ENCODE results near the gene ELF2. TPM values are rescaled to one million over a fixed set of nuclear protein-coding genes. Genes with fewer than 3 reads are reported as not detected.

Gene ELF2
- total RNA-seq, 2 experiments from 2014 or later, result 34.3 to 36.3 TPM

DNA sequence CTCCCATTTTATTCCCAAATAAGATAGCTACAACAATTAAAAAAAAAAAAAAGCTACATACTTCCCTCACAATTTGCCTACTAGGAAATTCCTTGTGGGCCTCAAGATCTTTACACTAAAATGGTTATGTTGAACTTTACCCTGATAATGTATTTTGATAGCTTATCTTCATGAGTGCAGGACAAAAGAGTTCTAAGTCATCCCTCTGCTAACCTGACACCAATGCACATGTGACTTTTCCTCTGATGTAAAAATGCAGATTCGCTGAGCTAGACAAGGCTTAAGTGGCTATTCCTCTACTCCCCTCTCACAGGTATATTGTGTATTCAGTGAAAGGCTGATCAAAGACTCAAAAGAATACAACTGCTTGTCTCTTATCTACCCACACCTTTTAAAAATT lies 22.5 kb downstream of the ELF2 start:
- DNase-seq, result no peak
- ChIA-PET CTCF (no interaction called here), POLR2A (no interaction called here)
- no peaks in the 10 kb centered on the region for H3K4me1 Mint-ChIP-seq (ENCODE audit: low read depth)
- H3K4me3 Mint-ChIP-seq, result no peak overlapping the region
- H3K36me3 Mint-ChIP-seq (ENCODE audit: low read depth), result no peaks in the 10 kb centered on the region
- H3K9me3 Mint-ChIP-seq (ENCODE audit: insufficient read depth), result no peaks in the 10 kb centered on the region
- ATAC-seq, result no peak
- H3K27ac Mint-ChIP-seq, result no peak overlapping the region
- peaks cover 8% of the 10 kb centered on the region for H3K27me3 Mint-ChIP-seq (ENCODE audit: low read depth)

DNA sequence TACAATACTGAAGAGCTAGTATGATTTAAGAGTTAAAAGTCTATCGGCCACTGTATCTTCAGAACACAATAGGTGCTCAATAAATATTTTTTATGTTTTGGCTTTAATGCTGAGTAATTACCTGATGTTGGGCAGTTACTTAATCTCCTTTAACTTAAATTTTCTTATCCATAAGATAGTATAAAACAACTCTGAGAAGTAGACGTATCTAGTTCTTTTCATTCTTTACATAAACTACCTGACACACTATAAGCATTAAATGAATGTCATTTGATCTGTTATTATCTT lies 22.9 kb downstream of the ELF2 start:
- H3K27ac Mint-ChIP-seq, result no peak overlapping the region
- POLR2A ChIA-PET, result no interaction called here
- H3K4me1 Mint-ChIP-seq (ENCODE audit: low read depth), result no peaks in the 10 kb centered on the region
- no peak overlapping the region for H3K4me3 Mint-ChIP-seq
- no peaks in the 10 kb centered on the region for H3K9me3 Mint-ChIP-seq (ENCODE audit: insufficient read depth)
- peaks cover 8% of the 10 kb centered on the region for H3K27me3 Mint-ChIP-seq (ENCODE audit: low read depth)
- CTCF ChIA-PET, result interaction anchor here (1.0 kb wide), 1 partner anchor 124 kb away, joined by 3 read pairs; no protein-coding TSS in a partner anchor
- DNase-seq, result no peak
- no peak for ATAC-seq
- no peaks in the 10 kb centered on the region for H3K36me3 Mint-ChIP-seq (ENCODE audit: low read depth)

DNA sequence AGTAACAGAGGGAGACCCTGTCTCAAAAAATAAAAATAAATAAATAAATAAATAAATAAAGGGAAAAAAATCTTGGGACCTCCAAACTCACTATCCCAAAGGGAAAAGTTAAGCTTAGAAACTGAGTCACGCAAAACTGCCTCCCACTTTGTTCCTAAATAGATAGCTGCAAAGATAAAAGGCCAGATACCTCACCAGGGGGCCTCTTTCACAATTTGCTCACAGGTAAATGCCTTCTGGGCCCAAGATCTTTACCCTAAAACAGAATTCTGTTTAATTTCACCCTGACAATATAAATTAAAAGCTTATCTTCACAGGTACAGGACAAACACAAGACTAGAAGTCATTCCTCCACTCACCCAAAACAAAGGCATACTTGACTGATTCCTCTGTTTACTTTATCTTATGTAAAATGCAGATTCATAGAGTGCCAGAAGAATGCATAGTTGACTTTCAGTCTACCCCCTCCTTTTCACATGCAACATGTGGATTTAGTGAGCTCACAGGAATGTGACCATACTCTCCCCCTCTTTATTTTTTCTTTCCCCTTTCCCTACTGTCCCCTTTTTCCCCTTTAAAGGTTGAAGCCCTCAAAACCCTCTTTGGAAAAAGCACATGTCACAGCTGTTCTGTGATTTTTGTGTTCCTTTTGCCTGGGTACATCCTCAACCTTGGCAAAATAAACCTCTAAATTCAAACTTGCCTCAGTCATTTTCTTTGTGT lies 23.4 kb downstream of the ELF2 start:
- ChIA-PET CTCF (interaction anchor here (1.0 kb wide), 1 partner anchor 123 kb away, joined by 3 read pairs; no protein-coding TSS in a partner anchor), POLR2A (no interaction called here)
- ATAC-seq (no peak), DNase-seq (no peak)
- H3K9me3 Mint-ChIP-seq (ENCODE audit: insufficient read depth), result no peaks in the 10 kb centered on the region
- no peak overlapping the region for H3K4me3 Mint-ChIP-seq
- peaks cover 8% of the 10 kb centered on the region for H3K27me3 Mint-ChIP-seq (ENCODE audit: low read depth)
- no peak overlapping the region for H3K27ac Mint-ChIP-seq
- no peaks in the 10 kb centered on the region for H3K36me3 Mint-ChIP-seq (ENCODE audit: low read depth)
- no peaks in the 10 kb centered on the region for H3K4me1 Mint-ChIP-seq (ENCODE audit: low read depth)

DNA sequence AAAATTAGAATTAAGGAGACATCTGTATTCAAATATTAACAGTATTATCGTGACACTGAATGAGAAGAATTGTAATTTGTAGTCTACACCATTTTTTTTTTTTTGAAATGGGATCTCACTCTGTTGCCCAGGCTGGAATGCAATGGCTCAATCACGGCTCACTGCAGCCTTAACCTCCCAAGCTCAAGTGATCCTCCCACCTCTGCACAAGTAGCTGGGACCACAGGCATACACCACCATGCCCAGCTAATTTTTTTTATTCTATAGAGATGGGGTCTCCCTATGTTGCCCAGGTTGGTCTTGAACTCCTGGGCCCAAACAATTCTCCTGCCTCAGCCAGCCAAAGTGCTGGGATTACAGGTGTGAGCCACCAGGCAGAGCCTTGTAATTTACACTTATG lies 24.8 kb downstream of the ELF2 start:
- DNase-seq, result no peak
- H3K9me3 Mint-ChIP-seq (ENCODE audit: insufficient read depth), result no peaks in the 10 kb centered on the region
- POLR2A ChIA-PET, result no interaction called here
- no peak overlapping the region for H3K4me3 Mint-ChIP-seq
- H3K27ac Mint-ChIP-seq, result no peak overlapping the region
- CTCF ChIA-PET, result no interaction called here
- ATAC-seq, result no peak
- no peaks in the 10 kb centered on the region for H3K4me1 Mint-ChIP-seq (ENCODE audit: low read depth)
- H3K27me3 Mint-ChIP-seq (ENCODE audit: low read depth), result peaks cover 8% of the 10 kb centered on the region
- H3K36me3 Mint-ChIP-seq (ENCODE audit: low read depth), result peaks cover 1% of the 10 kb centered on the region

DNA sequence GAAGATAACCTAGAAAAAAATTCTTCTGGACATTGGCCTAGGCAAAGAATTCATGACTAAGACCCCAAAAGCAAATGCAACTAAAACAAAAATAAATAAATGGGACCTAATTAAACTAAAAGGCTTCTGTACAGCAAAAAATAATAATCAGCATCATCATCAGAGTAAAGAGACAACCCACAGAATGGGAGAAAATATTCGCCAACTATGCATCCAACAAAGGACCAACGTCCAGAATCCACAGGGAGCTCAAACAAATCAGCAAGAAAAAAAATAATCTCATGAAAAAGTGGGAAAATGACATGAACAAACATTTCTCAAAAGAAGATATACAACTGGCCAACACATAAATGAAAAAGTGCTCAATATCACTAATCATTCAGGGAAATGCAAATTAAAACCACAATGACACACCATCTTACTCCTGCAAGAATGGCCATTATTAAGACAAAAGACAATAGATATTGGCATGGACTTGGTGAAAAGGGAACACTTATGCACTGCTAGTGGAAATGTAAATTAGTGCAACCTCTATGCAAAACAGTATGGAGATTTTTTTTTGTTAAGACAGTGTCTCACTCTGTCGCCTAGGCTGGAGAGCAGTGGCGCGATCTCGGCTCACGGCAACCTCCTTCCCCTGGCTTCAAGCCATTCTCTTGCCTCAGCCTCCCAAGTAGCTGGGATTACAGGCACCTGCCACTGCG lies 29.9 kb downstream of the ELF2 start:
- Mint-ChIP-seq H3K9me3 (ENCODE audit: insufficient read depth) (peaks cover 11% of the 10 kb centered on the region), H3K27ac (no peak overlapping the region), H3K4me1 (ENCODE audit: low read depth) (peaks cover 9% of the 10 kb centered on the region), H3K4me3 (no peak overlapping the region), H3K36me3 (ENCODE audit: low read depth) (peaks cover 12% of the 10 kb centered on the region), H3K27me3 (ENCODE audit: low read depth) (no peaks in the 10 kb centered on the region)
- no peak for DNase-seq
- ChIA-PET POLR2A (no interaction called here), CTCF (no interaction called here)
- ATAC-seq, result no peak

DNA sequence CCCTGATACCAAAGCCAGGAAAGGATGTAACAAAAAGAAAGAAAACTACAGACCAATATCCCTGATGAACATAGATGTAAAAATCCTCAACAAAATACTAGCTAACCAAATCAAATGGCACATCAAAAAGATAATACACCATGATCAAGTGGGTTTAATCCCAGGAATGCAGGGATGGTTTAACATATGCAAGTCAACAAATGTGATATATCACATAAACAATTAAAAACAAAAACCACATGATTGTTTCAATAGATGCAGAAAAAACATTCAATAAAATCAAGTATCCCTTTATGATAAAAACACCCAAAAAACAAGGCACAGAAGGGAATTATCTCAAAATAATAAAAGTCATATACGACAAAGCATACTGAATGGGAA lies 31.5 kb downstream of the ELF2 start:
- no peak for DNase-seq
- H3K27me3 Mint-ChIP-seq (ENCODE audit: low read depth), result no peaks in the 10 kb centered on the region
- CTCF ChIA-PET, result no interaction called here
- POLR2A ChIA-PET, result no interaction called here
- H3K9me3 Mint-ChIP-seq (ENCODE audit: insufficient read depth), result peaks cover 11% of the 10 kb centered on the region
- H3K4me1 Mint-ChIP-seq (ENCODE audit: low read depth), result peaks cover 9% of the 10 kb centered on the region
- H3K27ac Mint-ChIP-seq, result no peak overlapping the region
- no peak for ATAC-seq
- peaks cover 12% of the 10 kb centered on the region for H3K36me3 Mint-ChIP-seq (ENCODE audit: low read depth)
- H3K4me3 Mint-ChIP-seq, result no peak overlapping the region

DNA sequence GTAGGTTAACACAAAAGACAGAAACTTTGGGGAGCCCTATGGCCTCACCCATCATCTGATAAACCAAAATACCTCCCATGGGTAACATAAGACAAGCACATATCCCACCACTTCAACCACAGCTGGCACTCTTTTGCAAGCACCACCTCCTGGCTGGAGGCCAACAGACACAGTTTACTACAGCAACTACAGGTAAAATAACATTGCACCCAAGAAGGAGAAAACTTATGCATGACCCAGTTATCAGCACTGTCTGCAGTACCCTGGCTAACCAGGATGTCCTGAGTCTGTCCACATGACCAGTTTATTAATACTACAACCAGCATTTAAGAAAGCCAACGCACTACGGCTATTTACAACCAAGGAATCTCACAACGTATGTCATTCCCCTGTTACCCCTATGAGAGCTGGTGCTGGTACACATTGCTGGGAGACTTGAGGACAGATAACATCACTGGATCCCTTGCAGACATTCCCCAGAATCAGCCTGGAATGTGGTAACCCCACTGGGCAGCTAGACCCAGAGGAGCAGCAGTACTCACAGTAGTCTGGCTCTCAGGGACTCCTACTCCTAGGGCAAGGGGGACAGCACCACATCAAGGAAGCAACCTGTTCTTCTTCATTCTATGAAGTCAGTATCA lies 32.0 kb downstream of the ELF2 start:
- DNase-seq, result no peak
- H3K9me3 Mint-ChIP-seq (ENCODE audit: insufficient read depth), result peaks cover 11% of the 10 kb centered on the region
- H3K27me3 Mint-ChIP-seq (ENCODE audit: low read depth), result no peaks in the 10 kb centered on the region
- H3K4me1 Mint-ChIP-seq (ENCODE audit: low read depth), result peaks cover 9% of the 10 kb centered on the region
- CTCF ChIA-PET, result no interaction called here
- H3K36me3 Mint-ChIP-seq (ENCODE audit: low read depth), result peaks cover 12% of the 10 kb centered on the region
- POLR2A ChIA-PET, result no interaction called here
- H3K4me3 Mint-ChIP-seq, result no peak overlapping the region
- H3K27ac Mint-ChIP-seq, result no peak overlapping the region
- ATAC-seq, result no peak

DNA sequence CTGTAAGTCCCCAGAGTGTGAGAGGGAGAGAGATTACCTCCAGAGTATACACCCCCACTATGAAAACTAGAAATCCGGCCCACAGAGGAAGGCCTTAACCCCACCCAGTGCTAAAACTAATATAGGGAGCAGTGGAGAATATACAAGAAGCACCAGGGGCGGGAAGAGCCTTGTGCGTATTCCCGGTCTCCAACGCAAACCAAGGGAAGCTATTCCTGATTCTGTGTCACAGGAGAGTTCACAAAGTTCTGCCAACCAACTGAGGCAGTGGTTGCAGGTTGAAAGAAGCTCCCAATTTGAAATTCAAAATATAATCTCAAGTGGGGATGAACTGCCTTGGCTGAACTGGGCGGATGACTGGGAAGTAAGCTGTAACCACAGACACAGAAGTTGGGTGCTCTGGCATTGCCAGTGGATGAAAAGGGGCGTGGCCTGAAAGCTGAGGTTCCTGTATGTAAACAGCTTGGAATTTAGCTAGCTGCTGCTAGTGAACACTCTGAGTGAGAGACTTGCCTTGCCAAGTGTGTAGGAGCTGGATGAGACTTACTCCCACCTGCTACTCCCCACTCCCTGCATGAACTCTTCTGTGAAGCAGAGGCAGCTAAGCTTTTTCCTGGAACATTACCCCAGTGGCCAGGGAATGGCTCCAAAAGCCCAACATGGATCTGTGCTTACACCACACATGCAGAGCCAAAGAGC lies 32.7 kb downstream of the ELF2 start:
- DNase-seq (no peak), ATAC-seq (no peak)
- H3K27me3 Mint-ChIP-seq (ENCODE audit: low read depth), result no peaks in the 10 kb centered on the region
- peaks cover 11% of the 10 kb centered on the region for H3K9me3 Mint-ChIP-seq (ENCODE audit: insufficient read depth)
- POLR2A ChIA-PET, result no interaction called here
- H3K4me1 Mint-ChIP-seq (ENCODE audit: low read depth), result peaks cover 9% of the 10 kb centered on the region
- CTCF ChIA-PET, result no interaction called here
- peaks cover 12% of the 10 kb centered on the region for H3K36me3 Mint-ChIP-seq (ENCODE audit: low read depth)
- no peak overlapping the region for H3K4me3 Mint-ChIP-seq
- H3K27ac Mint-ChIP-seq, result no peak overlapping the region

DNA sequence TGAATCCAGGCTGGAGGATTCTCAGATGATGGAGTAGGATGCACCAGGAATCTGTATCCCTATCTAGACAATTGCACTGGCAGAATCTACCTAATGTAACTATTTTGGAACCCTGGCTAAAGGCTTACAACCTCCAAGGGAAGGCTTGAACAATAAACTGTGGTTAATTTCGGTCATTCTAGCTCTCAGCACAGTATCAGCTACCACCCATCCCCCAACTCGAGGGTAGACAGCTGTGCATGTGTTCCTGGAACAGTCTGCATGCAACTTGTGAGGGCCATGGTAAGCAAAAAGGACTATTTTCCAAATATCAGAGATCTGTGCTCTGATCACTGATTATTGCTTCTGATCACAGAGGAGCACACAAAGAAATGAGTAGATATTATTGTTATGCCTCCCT lies 34.0 kb downstream of the ELF2 start:
- Mint-ChIP-seq H3K27me3 (ENCODE audit: low read depth) (no peaks in the 10 kb centered on the region), H3K4me3 (no peak overlapping the region), H3K9me3 (ENCODE audit: insufficient read depth) (peaks cover 11% of the 10 kb centered on the region), H3K4me1 (ENCODE audit: low read depth) (peaks cover 9% of the 10 kb centered on the region), H3K27ac (no peak overlapping the region), H3K36me3 (ENCODE audit: low read depth) (peaks cover 11% of the 10 kb centered on the region)
- DNase-seq, result no peak
- no peak for ATAC-seq
- POLR2A ChIA-PET, result no interaction called here
- CTCF ChIA-PET, result no interaction called here

DNA sequence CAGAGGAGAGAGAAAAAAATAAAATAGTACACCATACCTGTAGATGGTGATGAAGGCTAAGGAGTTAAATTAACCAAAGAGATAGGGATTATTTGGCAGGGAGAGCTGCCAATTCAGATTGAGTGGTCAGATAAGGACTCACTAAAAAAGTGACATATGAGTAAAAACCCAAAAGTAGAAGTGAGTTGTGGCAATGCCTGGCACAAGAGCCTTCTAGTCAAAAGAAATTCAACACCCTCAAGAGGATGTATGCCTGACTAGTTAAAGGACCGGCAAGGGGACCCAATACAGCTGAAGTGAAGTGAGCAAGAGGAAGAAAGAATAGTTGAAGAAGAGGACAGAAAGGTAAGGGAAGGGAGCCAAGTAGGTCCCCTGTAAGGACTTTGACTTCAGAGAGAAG lies 34.9 kb downstream of the ELF2 start:
- no peak overlapping the region for H3K27ac Mint-ChIP-seq
- ChIA-PET POLR2A (no interaction called here), CTCF (no interaction called here)
- no peak for DNase-seq
- ATAC-seq, result no peak
- peaks cover 11% of the 10 kb centered on the region for H3K9me3 Mint-ChIP-seq (ENCODE audit: insufficient read depth)
- no peaks in the 10 kb centered on the region for H3K27me3 Mint-ChIP-seq (ENCODE audit: low read depth)
- H3K36me3 Mint-ChIP-seq (ENCODE audit: low read depth), result peaks cover 9% of the 10 kb centered on the region
- H3K4me1 Mint-ChIP-seq (ENCODE audit: low read depth), result peaks cover 7% of the 10 kb centered on the region
- no peak overlapping the region for H3K4me3 Mint-ChIP-seq

DNA sequence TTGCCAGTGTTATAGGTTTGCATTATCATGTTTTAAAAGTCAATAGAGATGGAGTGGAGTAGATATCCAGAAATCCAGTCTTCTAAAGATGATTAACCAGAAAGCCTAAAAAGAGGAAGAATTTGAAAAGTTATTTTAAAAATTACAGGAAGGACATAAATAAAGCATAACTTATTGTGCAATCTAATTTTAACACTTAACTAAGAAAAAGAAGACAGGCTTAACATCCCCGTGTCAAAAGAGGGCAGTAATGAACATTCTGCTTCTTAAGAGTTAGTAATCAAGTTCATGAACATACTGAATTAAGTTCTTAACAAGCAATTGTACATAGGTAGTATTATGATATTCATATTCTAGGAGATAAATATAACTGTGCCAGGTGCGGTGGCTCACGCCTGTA lies 39.3 kb downstream of the ELF2 start:
- no peak overlapping the region for H3K4me3 Mint-ChIP-seq
- CTCF ChIA-PET, result no interaction called here
- H3K36me3 Mint-ChIP-seq (ENCODE audit: low read depth), result peaks cover 3% of the 10 kb centered on the region
- no peaks in the 10 kb centered on the region for H3K4me1 Mint-ChIP-seq (ENCODE audit: low read depth)
- no peaks in the 10 kb centered on the region for H3K9me3 Mint-ChIP-seq (ENCODE audit: insufficient read depth)
- H3K27me3 Mint-ChIP-seq (ENCODE audit: low read depth), result no peaks in the 10 kb centered on the region
- no peak overlapping the region for H3K27ac Mint-ChIP-seq
- ATAC-seq (no peak), DNase-seq (no peak)
- POLR2A ChIA-PET, result no interaction called here

DNA sequence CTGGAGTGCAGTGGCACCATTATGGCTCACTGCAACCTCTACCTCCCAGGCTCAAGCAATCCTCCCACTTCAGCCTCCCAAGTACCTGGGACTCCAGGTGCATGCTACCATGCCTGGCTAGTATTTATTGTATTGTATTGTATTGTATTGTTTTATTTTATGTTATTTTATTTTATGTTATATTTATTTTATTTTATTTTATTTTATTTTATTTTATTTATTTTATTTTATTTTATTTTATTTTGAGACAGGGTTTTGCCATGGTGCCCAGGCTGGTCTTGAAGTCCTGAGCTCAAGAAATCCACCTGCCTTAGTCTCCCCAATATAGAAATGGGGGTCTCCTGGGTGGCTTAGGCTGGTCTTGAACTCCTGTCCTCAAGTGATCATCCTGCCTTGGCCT lies 42.6 kb downstream of the ELF2 start:
- peaks cover 3% of the 10 kb centered on the region for H3K36me3 Mint-ChIP-seq (ENCODE audit: low read depth)
- no peak overlapping the region for H3K4me3 Mint-ChIP-seq
- no peak for DNase-seq
- H3K27me3 Mint-ChIP-seq (ENCODE audit: low read depth), result no peaks in the 10 kb centered on the region
- ChIA-PET CTCF (no interaction called here), POLR2A (no interaction called here)
- H3K9me3 Mint-ChIP-seq (ENCODE audit: insufficient read depth), result no peaks in the 10 kb centered on the region
- ATAC-seq, result no peak
- no peak overlapping the region for H3K27ac Mint-ChIP-seq
- no peaks in the 10 kb centered on the region for H3K4me1 Mint-ChIP-seq (ENCODE audit: low read depth)

All from activated CD8-positive, alpha-beta T cell treated with anti-CD3 and anti-CD28 coated beads, Interleukin-2, amount 10 ng/mL, durations not matched to agents 7 days and 5 days (primary cell).